ENCODE data around the gene TRIM54.

TRIM54 gene

DNA sequence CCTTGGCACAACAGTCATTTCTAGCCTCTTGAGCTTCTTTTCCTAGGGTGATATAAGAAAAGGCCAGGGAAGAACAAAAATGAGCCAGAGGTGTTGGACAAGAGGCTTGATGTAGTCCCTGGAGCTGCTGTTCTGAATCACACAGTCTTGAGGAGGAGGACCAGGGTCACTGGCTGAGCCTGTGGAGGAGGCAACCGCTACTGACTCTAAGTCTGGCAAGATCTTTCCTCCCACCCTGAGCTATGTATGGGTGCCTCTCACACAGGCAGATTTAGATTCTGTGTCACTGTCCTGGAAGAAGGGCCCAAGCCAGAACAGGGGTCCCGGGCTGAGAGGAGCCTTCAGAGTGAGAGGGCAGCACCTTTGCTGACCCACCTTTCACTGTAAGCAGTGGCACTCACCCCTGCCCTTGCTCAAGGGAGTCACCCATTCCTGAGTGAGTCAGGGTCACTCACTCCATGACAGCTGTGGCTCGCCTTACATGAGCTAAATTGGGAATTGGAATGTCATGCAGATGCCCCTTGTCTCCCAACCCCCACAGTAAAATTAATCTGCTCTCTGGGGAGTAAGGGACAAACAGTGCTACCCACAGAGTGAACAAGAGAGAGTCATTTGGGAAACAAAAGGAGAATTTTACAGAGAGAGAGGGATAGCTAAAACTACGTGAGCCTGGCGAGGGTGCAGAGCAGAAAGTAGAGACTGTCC lies at the start of gene TRIM54:
TRIM54 (plus strand) TSS at position 575 of the 705 bp plus-strand sequence. CDS start 303 bp downstream, outside the sequence.
- no peak for DNase-seq

GRCh38 chr2:27233341-27233740 lies 48.9 kb upstream of the TRIM54 start:
- no peak for DNase-seq

GRCh38 chr2:27236136-27236535 lies 46.1 kb upstream of the TRIM54 start:
- no peak for DNase-seq

GRCh38 chr2:27236626-27237025 lies 45.6 kb upstream of the TRIM54 start:
- DNase-seq, result no peak

DNA sequence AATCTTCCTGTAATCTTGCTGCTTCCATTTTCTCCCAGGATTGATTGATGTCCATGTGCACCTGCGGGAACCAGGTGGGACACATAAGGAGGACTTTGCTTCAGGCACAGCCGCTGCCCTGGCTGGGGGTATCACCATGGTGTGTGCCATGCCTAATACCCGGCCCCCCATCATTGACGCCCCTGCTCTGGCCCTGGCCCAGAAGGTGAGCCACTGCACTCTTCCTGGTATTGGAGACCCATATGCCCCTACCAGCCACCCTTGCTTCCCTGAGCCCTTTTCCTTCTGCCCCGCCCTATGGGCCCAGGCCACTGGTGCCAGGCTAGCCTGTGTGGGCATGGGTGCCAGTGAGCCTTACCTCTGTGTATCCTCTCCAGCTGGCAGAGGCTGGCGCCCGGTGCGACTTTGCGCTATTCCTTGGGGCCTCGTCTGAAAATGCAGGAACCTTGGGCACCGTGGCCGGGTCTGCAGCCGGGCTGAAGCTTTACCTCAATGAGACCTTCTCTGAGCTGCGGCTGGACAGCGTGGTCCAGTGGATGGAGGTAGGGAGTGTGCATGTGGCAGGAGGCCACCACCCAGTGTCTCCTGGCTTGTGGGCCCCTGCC lies 44.8 kb upstream of the TRIM54 start:
- DNase-seq, result no peak

DNA sequence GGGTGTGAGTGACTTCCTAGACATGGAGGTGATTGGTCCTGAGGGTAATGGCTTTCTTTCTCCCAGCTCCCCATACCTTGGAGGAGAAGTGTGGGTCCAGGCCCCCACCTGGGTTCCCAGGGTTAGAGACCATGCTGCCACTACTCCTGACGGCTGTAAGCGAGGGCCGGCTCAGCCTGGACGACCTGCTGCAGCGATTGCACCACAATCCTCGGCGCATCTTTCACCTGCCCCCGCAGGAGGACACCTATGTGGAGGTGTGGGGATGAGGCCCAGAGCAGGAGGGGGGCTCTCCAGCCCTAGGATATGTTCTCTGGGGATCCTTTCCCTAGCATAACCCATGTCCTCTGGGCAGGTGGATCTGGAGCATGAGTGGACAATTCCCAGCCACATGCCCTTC lies 43.3 kb upstream of the TRIM54 start:
- DNase-seq, result no peak

GRCh38 chr2:27240406-27240805 lies 41.8 kb upstream of the TRIM54 start:
- DNase-seq, result no peak

GRCh38 chr2:27241761-27242613 lies 40.2 kb upstream of the TRIM54 start:
- no peak for DNase-seq

- DNase-seq, result no peak
Measured at GRCh38 chr2:27242614-27242951, 39.6 kb upstream of the TRIM54 start.

GRCh38 chr2:27243391-27244130 lies 38.7 kb upstream of the TRIM54 start:
- DNase-seq, result no peak

GRCh38 chr2:27245116-27245515 lies 37.1 kb upstream of the TRIM54 start:
- no peak for DNase-seq

DNA sequence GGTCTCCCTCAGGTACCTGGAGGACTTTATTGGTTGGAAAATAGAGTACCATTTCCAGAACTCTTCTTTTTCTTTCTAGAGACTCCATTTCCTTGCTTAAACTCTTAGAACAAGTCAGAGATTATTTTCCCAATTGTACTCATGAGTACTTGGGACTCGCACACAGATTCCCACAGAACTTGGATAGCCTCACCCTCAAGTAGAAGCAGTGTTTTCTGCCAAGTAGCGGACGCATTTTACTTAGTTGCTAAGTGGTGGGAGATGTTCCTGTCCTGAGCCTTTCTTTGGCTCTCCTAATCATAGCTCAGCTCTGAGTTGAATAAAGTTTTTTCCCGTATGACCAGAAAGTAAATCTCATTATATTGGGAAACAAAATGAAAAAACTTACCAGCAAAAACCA lies 36.6 kb upstream of the TRIM54 start:
- no peak for DNase-seq

DNA sequence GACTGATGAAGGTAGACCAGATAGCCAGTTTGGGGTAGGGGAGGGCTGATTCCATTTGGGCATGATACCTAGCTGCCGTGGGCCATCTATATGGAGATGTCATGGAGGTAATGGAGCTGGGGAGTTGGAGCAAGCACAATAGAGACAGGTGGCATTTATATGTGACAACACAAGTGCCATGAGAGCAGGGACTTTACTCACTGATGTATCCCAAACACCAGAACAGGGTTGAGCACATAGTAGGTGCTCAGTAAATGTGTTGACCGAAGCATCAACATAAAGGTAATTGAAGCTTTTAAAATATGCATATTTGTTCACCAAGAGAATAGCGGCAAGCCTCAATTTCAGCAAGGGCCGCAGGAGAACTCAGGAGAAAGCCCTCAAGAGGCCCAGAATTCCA lies 34.3 kb upstream of the TRIM54 start:
- no peak for DNase-seq

DNA sequence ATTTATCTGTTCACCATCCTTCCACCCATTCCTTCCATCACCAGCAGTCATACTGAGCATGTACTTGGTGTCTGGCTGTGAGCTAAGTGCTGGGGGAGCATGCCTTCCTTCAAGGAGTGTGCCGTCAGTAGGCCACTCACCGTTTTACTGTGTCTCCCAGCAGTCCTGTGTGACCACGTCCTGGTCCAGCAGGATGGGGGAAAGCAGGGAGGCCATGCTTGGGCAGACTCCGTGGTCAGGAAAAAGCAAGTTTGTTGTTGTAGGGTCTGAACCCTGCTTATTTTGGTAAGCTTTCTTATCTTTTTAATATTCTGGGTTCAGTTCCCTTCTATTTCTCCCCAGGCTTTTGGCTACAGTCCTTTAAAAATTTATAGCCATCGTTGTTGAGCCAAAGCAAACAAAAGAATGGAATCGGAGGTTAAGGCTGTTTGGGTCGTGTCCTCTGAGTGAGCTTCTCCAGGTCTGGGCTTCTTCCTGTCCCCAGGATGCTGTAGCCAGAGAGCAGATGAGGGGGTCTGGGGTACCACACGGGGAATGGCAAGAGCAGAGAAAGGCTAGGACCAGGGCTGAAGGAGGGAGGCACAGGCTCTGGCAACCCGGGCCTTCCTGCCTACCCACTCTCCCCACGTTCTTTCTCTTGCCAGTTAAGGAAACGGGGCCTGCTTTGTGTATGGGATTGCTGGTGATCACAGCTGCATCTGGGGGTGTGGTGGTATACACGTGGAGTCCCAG lies 32.9 kb upstream of the TRIM54 start:
- no peak for DNase-seq

DNA sequence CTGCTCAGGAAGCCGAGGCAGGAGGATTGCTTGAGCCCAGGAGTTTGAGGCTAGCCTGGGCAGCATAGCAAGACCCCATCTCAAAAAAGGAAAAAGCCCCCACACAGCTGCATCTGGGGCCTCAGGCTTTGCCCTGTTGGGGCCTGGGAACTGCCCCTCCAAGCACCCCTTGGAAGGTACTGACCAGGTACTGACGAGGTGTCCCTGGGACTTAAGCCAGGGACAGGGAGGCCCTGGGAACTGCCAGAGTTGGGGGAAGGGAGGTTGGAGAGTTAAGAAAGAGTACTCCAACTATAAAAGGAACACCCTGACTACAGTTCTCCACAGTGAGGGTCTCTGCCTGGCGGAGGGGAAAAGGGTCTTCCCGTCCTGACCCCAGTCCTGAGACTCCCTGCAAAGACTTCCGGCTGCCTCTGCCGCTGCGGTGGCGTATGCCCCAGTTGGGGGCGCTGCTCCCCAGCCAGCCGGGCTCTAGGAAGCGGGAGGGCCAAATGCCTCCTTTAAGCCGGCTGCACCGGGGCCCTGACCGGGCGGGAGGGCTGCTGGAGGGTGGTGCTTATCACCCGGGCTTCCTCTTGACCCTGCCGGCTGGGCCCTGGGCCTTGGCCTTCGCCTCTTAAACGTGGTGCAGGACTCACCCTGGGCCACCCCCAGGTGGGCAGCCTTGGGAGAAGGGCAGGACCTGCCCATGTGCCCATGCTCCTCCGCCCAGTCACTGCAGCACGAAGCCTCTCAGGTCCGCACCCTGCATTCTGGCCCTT lies 32.2 kb upstream of the TRIM54 start:
- DNase-seq, result no peak

DNA sequence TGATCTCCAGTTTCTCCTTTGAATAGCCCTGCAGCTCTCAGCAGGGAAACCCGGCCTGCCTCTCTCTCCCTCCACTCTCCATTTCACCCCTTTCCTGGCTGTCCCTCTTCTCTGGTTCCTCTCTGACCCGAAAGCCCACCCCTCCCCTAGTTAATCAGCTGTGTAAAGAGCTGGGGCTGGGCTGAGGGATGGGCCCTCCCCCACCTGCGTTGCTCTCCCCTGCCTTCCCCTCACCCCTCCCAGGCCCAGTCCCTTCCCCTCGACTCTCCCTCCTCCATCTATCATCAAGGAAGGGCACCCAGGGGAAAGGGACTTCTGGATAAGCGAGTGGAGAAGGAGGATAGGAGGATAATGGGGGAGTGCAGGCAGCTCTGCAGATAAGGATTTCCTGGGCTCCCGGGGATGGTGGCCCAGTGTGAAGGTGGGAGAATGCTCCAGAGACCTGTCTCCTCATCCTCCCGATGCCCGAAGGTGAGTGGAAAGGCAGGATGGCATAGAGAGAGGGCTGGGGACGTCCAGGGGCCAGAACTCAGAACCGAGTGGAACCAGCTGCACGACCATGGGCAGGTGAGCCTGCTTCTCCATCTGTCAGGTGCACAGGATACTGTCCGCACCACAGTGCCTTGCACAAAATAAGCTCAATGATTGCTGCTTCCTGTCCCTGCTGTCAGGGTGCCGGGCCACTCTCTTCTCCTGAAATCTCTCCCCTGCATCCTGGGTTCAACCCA lies 31.4 kb upstream of the TRIM54 start:
- DNase-seq, result no peak

DNA sequence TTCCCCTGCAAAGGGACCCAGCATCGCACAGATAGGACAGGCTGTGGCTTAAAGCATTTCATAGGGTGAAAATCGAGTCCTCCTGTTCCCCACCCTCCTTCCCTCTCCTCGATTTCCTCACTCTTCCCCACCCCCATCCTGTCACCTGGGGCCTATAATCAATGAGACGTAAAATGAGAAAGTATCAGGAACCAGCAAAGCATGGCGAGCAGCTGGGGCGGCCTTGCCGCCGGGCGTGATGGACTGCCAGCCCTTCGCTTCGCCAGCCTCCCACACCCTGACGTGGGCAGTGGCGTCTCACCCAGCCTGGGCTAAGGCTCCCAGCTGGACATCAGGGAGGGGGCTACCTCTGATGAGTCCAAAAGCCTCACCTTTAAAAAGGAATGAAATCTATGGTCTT lies 30.5 kb upstream of the TRIM54 start:
- no peak for DNase-seq

DNA sequence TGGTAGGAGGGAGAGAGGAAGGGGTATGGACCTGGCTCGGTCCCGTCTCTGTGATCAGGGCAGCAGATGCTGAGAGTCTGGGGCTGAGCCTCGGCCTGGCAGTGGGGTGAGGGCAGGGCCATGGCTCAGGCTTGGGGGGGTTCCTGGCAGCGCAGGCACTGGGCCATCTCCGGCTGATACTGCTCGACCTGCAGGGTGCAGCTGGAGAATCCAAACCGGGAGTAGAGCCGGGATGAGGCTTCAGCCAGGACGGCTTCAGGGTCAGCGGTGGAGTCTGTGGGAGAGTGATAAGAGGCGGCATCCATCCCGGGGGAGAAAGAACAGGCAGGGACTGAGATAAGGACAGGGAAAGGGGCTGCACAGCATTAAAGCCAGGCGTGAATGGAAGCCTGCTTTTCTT lies 27.0 kb upstream of the TRIM54 start:
- no peak for DNase-seq

DNA sequence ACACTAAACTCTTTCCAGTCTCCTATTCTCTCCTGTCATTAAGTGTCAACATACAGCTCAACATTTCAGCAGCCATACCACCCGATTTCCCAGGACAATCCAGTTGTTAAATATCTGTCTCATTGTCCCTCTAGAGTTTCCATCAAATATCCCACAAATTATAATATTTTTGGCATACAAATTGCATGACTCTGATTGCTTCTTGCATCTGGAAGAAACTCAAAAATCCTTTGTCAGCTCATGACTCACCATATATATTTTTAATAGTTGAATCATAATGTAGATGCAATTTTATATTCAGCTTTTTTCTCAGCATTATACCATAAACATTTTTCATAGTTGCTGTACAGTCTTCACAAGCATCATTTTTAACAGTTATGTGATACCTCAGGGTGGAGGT lies 26.6 kb upstream of the TRIM54 start:
- no peak for DNase-seq

GRCh38 chr2:27256855-27257454 lies 25.3 kb upstream of the TRIM54 start:
- no peak for DNase-seq

GRCh38 chr2:27258051-27258450 lies 24.2 kb upstream of the TRIM54 start:
- no peak for DNase-seq
